Measurements from ENCODE around the gene ABCF1. TPM values are rescaled to one million over a fixed set of nuclear protein-coding genes. Genes with fewer than 3 reads are reported as not detected.

The ABCF1 gene
- total RNA-seq, 2 experiments from 2014 or later: 67.5 to 70.4 TPM

GRCh38 chr6:30625511-30625910 is 54.3 kb downstream of the ABCF1 start:
- H3K9me3 Mint-ChIP-seq: no peaks in the 10 kb centered on the region
- H3K4me3 Mint-ChIP-seq: no peak overlapping the region
- POLR2A ChIA-PET: interaction anchor here (1.2 to 1.7 kb wide), 4 partner anchors 10 to 105 kb away, joined by 3 to 12 read pairs (median 4); partner anchors contain the start of gene DHX16

GRCh38 chr6:30626484-30627366 is 55.5 kb downstream of the ABCF1 start, which contains the start of gene ATAT1:
Gene ATAT1 (plus strand): TSS chr6:30626874.
- Mint-ChIP-seq H3K9me3 (no peaks in the 10 kb centered on the region), H3K27me3 (no peaks in the 10 kb centered on the region), H3K27ac (peak within 1 kb of the TSS; percentile 95), H3K4me1 (peaks cover 19% of the 10 kb centered on the region), H3K4me3 (peak within 1 kb of the TSS; percentile 91), H3K36me3 (peaks cover 26% of the 10 kb centered on the region)
- ATAC-seq (ENCODE audit: low read depth) (peak; percentile 98), DNase-seq (peak; percentile 90)
- POLR2A ChIA-PET: interaction anchor here (0.8 to 1.7 kb wide), 9 partner anchors 9 to 104 kb away, joined by 3 to 12 read pairs (median 4); partner anchors contain the start of genes DHX16, MRPS18B and PPP1R10

More at GRCh38 chr6:30625511-30625910, 54.3 kb downstream of the ABCF1 start:
- no peak for DNase-seq
- Mint-ChIP-seq H3K4me1 (peaks cover 19% of the 10 kb centered on the region), H3K27ac (no peak overlapping the region), H3K27me3 (no peaks in the 10 kb centered on the region), H3K36me3 (peaks cover 22% of the 10 kb centered on the region)
- ATAC-seq (ENCODE audit: low read depth): no peak

GRCh38 chr6:30635834-30636233 is 64.6 kb downstream of the ABCF1 start:
- Mint-ChIP-seq H3K4me3 (no peak overlapping the region), H3K36me3 (peaks cover 23% of the 10 kb centered on the region), H3K27me3 (no peaks in the 10 kb centered on the region), H3K4me1 (peaks cover 4% of the 10 kb centered on the region), H3K27ac (no peak overlapping the region), H3K9me3 (no peaks in the 10 kb centered on the region)
- ATAC-seq (ENCODE audit: low read depth) (no peak), DNase-seq (no peak)
- POLR2A ChIA-PET: no interaction called here

- no peak for ATAC-seq (ENCODE audit: low read depth)
- H3K36me3 Mint-ChIP-seq: peaks cover 14% of the 10 kb centered on the region
- POLR2A ChIA-PET: interaction anchor here (1.1 to 1.8 kb wide), 7 partner anchors 9 to 39 kb away, joined by 3 to 9 read pairs (median 5); partner anchors contain the start of genes ATAT1, MRPS18B and PPP1R10
These were observed 69.2 kb downstream of the ABCF1 start for GRCh38 chr6:30640481-30640880.

GRCh38 chr6:30641048-30641447 is 69.8 kb downstream of the ABCF1 start:
- Mint-ChIP-seq H3K4me1 (peaks cover 25% of the 10 kb centered on the region), H3K27me3 (no peaks in the 10 kb centered on the region), H3K4me3 (peak overlapping the region; percentile 42), H3K36me3 (peaks cover 13% of the 10 kb centered on the region), H3K27ac (peak overlapping the region; percentile 89), H3K9me3 (no peaks in the 10 kb centered on the region)
- peak; percentile 38 for DNase-seq
- POLR2A ChIA-PET: interaction anchor here (1.0 to 1.8 kb wide), 8 partner anchors 8 to 38 kb away, joined by 3 to 9 read pairs (median 5); partner anchors contain the start of genes ATAT1, MRPS18B and PPP1R10
- ATAC-seq (ENCODE audit: low read depth): peak; percentile 98

More at GRCh38 chr6:30640481-30640880, 69.2 kb downstream of the ABCF1 start:
- peaks cover 20% of the 10 kb centered on the region for H3K4me1 Mint-ChIP-seq
- peak overlapping the region; percentile 89 for H3K27ac Mint-ChIP-seq
- H3K4me3 Mint-ChIP-seq: no peak overlapping the region
- H3K9me3 Mint-ChIP-seq: no peaks in the 10 kb centered on the region
- H3K27me3 Mint-ChIP-seq: no peaks in the 10 kb centered on the region
- DNase-seq: no peak

Small RNAs within 50 kb of the gene (microRNA-seq; reads per million reads assigned to microRNA genes)
- gene MIR877: 54.0 reads per million, percentile 48 among the genes with 10 or more reads in this experiment

Other genes with a start within 250 kb of the ABCF1 start
- gene TRIM39, start 244.5 kb upstream of the ABCF1 start, total RNA-seq: 10 to 100 TPM; 24.1 to 24.2 TPM
- 10 to 100 TPM; 43.0 to 49.3 TPM for gene RPP21, start 226.3 kb upstream of the ABCF1 start, total RNA-seq
- gene HLA-E, start 81.9 kb upstream of the ABCF1 start, total RNA-seq: 100 to 1,000 TPM; 957 to 962 TPM
- 10 to 100 TPM; 84.3 to 88.6 TPM for gene GNL1, start 15.0 kb upstream of the ABCF1 start, total RNA-seq
- gene PRR3, start 14.1 kb upstream of the ABCF1 start, total RNA-seq: 10 to 100 TPM; 19.9 to 22.5 TPM
- 100 to 1,000 TPM; 140 to 151 TPM for gene PPP1R10, start 45.8 kb downstream of the ABCF1 start, total RNA-seq
- gene MRPS18B, start 46.4 kb downstream of the ABCF1 start, total RNA-seq: 10 to 100 TPM; 43.8 to 44.5 TPM
- 10 to 100 TPM; 11.2 to 13.5 TPM for gene ATAT1, start 55.4 kb downstream of the ABCF1 start, total RNA-seq
- gene C6orf136, start 75.7 kb downstream of the ABCF1 start, total RNA-seq: 10 to 100 TPM; 33.5 to 34.3 TPM
- 10 to 100 TPM; 42.9 to 44.2 TPM for gene DHX16, start 101.6 kb downstream of the ABCF1 start, total RNA-seq
- 100 to 1,000 TPM; 245 to 251 TPM for gene PPP1R18, start 115.2 kb downstream of the ABCF1 start, total RNA-seq
- gene NRM, start 119.5 kb downstream of the ABCF1 start, total RNA-seq: 10 to 100 TPM; 33.1 to 33.9 TPM
- 10 to 100 TPM; 50.2 to 52.2 TPM for gene MDC1, start 145.8 kb downstream of the ABCF1 start, total RNA-seq
- gene TUBB, start 148.9 kb downstream of the ABCF1 start, total RNA-seq: 1,000 to 10,000 TPM; 1,168 to 1,207 TPM
- 100 to 1,000 TPM; 261 to 271 TPM for gene FLOT1, start 171.2 kb downstream of the ABCF1 start, total RNA-seq
- gene IER3, start 173.1 kb downstream of the ABCF1 start, total RNA-seq: 10 to 100 TPM; 49.1 to 52.7 TPM

Data from activated naive CD8-positive, alpha-beta T cell treated with anti-CD3 and anti-CD28 coated beads, Interleukin-2, amount 10 ng/mL, durations not matched to agents 7 days and 5 days (primary cell).